ENCODE measurements around the gene CRCP.

DNA sequence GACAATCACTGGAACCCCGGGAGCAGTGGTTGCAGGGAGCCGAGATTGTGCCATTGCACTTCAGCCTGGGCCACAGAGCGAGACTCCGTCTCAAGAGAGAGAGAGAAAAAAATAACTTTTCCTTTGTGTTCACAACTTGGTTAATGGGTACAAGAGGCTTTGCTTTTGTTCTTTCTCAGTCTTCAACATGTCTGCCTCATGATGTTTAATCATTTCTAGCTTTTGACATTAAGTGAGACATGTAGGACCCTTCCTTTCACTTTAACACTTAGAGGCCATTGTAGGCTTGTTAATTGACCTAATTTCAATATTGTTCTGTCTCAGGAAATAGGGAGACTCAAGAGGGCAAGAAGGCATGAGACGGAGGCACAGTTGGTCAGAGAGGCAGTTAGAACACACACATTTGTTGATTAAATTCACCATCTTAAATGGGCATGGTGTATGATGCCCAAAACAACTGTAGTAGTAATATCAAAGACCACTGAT is 9.3 kb upstream of the CRCP start:
- TF ChIP-seq, protein P1, sequence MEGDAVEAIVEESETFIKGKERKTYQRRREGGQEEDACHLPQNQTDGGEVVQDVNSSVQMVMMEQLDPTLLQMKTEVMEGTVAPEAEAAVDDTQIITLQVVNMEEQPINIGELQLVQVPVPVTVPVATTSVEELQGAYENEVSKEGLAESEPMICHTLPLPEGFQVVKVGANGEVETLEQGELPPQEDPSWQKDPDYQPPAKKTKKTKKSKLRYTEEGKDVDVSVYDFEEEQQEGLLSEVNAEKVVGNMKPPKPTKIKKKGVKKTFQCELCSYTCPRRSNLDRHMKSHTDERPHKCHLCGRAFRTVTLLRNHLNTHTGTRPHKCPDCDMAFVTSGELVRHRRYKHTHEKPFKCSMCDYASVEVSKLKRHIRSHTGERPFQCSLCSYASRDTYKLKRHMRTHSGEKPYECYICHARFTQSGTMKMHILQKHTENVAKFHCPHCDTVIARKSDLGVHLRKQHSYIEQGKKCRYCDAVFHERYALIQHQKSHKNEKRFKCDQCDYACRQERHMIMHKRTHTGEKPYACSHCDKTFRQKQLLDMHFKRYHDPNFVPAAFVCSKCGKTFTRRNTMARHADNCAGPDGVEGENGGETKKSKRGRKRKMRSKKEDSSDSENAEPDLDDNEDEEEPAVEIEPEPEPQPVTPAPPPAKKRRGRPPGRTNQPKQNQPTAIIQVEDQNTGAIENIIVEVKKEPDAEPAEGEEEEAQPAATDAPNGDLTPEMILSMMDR (IDR thresholded peaks at IDR 0.05; ENCODE audit: insufficient read depth, low read depth, low read length): no peak
- no peak for TF ChIP-seq EZH2 (IDR thresholded peaks at IDR 0.05; ENCODE audit: insufficient read depth, low read length)

All from astrocyte (in vitro differentiated cells and primary cell).